K562 treated with DMSO at 1 percent for 12 hours (cell line): Measurements from ENCODE around the gene ASB6. TPM values are rescaled to one million over a fixed set of nuclear protein-coding genes. Genes with fewer than 3 reads are reported as not detected.

Experiments
- total RNA-seq: library from RNA; unstranded; fragments of 300-600 nt; gene quantifications from 2 replicates; pipeline ENCODE4 v1.2.3, GENCODE V29; 2022; ENCODE audit not compliant: insufficient read depth

ASB6 gene, protein sequence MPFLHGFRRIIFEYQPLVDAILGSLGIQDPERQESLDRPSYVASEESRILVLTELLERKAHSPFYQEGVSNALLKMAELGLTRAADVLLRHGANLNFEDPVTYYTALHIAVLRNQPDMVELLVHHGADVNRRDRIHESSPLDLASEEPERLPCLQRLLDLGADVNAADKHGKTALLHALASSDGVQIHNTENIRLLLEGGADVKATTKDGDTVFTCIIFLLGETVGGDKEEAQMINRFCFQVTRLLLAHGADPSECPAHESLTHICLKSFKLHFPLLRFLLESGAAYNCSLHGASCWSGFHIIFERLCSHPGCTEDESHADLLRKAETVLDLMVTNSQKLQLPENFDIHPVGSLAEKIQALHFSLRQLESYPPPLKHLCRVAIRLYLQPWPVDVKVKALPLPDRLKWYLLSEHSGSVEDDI
- 12.1 and 20.1 TPM in 2 replicates for total RNA-seq

DNA sequence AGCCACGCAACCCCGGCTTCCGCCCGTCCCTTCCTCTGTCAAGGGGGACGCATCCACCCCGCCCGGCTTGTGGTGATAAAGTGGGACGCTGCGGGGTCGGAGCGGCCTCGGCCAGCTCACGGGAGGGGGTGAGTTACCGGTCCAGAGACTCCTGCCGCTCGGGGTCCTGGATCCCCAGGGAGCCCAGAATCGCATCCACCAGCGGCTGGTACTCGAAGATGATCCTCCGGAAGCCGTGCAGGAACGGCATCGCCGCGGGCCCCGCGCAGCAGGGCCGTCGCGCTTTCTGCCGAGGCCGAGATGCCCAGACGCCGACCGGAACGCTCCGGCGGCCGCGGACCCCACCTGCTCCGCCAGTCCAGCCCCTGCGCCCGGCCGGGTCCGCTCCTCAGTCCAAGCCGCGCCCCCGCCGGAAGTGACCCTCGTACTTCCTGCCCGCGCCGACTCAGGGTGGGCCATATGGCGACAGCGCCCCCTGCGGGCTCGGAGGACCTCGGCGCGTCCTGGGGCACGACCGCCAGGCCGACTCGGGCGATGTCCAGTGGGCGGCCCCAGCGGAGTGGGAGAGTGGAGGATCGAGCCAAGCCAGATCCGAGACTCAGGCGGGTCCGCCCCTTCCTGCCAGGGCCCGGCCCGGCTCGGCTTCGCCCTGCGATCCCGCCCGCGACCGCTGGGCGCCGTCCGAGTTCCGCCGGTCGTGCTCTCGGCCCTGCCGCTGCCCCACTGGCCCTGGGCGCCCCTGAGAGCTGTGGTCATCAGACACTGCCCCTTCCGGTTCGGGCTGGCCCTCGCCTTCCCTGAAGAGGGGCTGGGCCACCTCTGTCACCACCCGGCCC lies at the start of gene ASB6:
TSS of gene ASB6 (minus strand) at position 402 of the 836 bp plus-strand sequence. CDS start at position 250, 152 bp downstream.

DNA sequence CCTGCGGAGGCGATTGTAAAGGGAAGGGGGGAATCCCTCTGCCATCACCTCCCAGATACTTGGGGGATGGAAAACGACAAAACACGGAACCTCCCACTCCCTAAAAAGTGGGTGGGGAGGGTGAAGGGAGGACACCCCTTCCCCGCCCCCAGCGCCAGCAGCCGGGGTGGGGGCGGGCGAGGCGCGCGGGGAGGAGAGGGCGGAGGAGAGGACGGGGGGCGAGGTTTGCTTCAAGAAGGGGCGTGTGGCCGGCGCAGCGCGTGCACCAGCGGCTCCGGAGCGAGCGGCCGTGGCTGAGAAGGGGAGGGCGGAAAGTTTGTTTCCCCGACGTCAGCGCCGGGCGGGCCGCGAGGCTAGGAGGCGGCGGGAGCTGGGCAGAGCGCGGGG lies 23.4 kb upstream of the ASB6 start, which contains the start of gene PRRX2:
TSS of gene PRRX2 (plus strand) at position 259 of the 387 bp plus-strand sequence. CDS start 221 bp downstream, outside the sequence.

DNA sequence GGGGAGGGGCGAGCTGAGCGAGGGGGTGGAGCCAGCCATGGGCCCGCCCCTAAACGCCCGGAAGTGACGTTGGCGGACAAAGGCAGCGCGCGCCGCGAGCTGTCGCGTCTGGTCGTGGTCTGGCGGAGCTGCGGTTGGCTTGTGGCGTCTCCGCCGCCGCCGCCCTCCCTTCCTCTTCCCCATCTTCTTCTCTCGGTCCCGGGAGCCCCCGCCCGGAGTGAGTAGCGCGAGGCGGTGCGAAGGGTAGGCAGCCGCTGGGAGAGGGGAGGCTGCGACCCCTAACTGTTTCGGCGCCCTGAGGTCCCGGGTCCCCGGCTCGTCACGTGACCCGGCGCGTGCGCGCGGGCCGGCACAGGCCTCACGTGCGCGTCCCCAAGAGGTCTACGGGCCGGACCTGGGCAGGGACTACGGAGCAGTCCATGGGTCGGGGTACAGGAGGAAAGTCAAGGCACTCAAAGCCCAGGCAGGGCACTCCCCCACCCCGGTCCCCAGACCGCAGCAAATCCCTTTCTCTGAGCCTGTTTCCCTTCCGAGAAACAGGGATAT lies 15.8 kb downstream of the ASB6 start, which contains the start of gene NTMT1:
TSS of gene NTMT1 (plus strand) at position 85 of the 546 bp plus-strand sequence. CDS start 6,541 bp downstream, outside the sequence.

DNA sequence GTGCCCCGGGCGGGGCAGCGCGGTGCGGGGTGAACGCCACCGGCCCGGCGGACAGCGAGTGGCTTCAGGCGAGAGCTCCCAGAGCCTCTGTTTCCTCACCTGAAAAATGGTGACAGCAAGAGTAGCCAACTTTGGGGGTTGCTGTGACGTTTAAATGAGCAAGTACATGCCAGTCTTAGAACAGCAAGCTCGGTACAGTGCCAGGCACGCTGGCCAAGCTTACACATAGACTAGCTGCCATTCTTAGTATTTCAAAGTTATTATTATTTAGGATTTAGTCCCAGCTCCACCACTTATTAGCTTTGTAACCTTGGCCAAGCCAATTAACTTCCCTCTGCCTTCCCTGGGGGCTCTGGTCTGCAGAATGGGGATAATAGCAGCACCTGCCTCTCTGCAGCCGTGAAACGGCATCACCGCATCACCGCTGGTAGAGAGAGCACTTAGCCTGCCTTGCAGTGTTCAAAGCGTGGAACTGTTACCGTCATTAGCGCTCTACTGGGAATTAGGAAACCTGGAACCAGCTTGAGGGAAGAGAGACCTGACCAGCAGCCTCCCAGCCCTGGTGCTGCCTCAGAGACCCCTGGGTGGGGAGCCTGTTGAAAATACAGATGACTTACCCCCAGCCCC lies 21.2 kb downstream of the ASB6 start, which contains the start of gene C9orf50:
TSS of gene C9orf50 (minus strand) at position 433 of the 627 bp plus-strand sequence. CDS start 527 bp downstream, outside the sequence.

Other genes starting within 250 kb of the ASB6 start
- not detected in 2 replicates for gene C9orf50, start 21.1 kb downstream of the ASB6 start, total RNA-seq
- 46.4 and 68.1 TPM in 2 replicates for gene NTMT1, start 16.0 kb downstream of the ASB6 start, total RNA-seq
- gene PRRX2, start 23.5 kb upstream of the ASB6 start, total RNA-seq = not detected in 2 replicates
- not detected in 2 replicates for gene PTGES, start 110.9 kb upstream of the ASB6 start, total RNA-seq
- 30.2 and 57.4 TPM in 2 replicates for gene TOR1B, start 161.0 kb upstream of the ASB6 start, total RNA-seq
- gene TOR1A, start 182.0 kb upstream of the ASB6 start, total RNA-seq = 49.2 and 82.9 TPM in 2 replicates
- gene C9orf78, start 193.1 kb upstream of the ASB6 start, total RNA-seq = 73.8 and 100 TPM in 2 replicates
- 75.4 and 117 TPM in 2 replicates for gene USP20, start 193.3 kb upstream of the ASB6 start, total RNA-seq